Activated naive CD8-positive, alpha-beta T cell treated with anti-CD3 and anti-CD28 coated beads for 36 hours (primary cell): ENCODE data around the gene ZNF518A. TPM values are rescaled to one million over a fixed set of nuclear protein-coding genes. Genes with fewer than 3 reads are reported as not detected.

Experiments used
- DNase-seq: peaks from one replicate; pipeline ENCODE4 v3.0.0; 2021
- H3K27ac Mint-ChIP-seq: one replicate; pipeline ENCODE4 v1.8.0; 2022; ENCODE audit warnings: mild to moderate bottlenecking, moderate library complexity, mixed read lengths
- H3K27me3 Mint-ChIP-seq: one replicate; pipeline ENCODE4 v1.8.0; 2022; ENCODE audit warnings: mild to moderate bottlenecking, mixed read lengths
- H3K36me3 Mint-ChIP-seq: one replicate; pipeline ENCODE4 v1.8.0; 2021; ENCODE audit warnings: mild to moderate bottlenecking, mixed read lengths
- H3K4me1 Mint-ChIP-seq: one replicate; pipeline ENCODE4 v1.8.0; 2021; ENCODE audit warnings: mixed read lengths
- H3K4me3 Mint-ChIP-seq: one replicate; pipeline ENCODE4 v1.8.0; 2022; ENCODE audit warnings: mild to moderate bottlenecking, moderate library complexity, mixed read lengths
- H3K9me3 Mint-ChIP-seq: one replicate; pipeline ENCODE4 v1.8.0; 2022; ENCODE audit warnings: mixed read lengths
- total RNA-seq, 2 experiments: library from RNA; stranded (reverse); gene quantifications; one replicate each; pipeline ENCODE4 v1.2.3, GENCODE V29; 2021

The ZNF518A gene
- total RNA-seq = 10 to 100 TPM; 13.0 to 14.1 TPM

- Mint-ChIP-seq H3K27ac (peak within 1 kb of the TSS; percentile 99), H3K4me1 (peaks cover 14% of the 10 kb centered on the region), H3K9me3 (peaks cover 8% of the 10 kb centered on the region), H3K36me3 (peaks cover 16% of the 10 kb centered on the region), H3K4me3 (peak within 1 kb of the TSS; percentile 87), H3K27me3 (peaks cover 47% of the 10 kb centered on the region)
- peak; percentile 88 for DNase-seq
Observed at GRCh38 chr10:96129387-96130325, at the start of gene ZNF518A. TSS of gene ZNF518A (plus strand) at chr10:96130297. CDS start at chr10:96156323, 26,026 bp downstream.

- Mint-ChIP-seq H3K27ac (no peak overlapping the region), H3K4me3 (no peak overlapping the region), H3K4me1 (peaks cover 3% of the 10 kb centered on the region), H3K27me3 (no peaks in the 10 kb centered on the region), H3K36me3 (peaks cover 18% of the 10 kb centered on the region), H3K9me3 (no peaks in the 10 kb centered on the region)
- no peak for DNase-seq
Observed at GRCh38 chr10:96082153-96082552, 47.9 kb upstream of the ZNF518A start.

- H3K4me3 Mint-ChIP-seq = no peak overlapping the region
- H3K27me3 Mint-ChIP-seq = no peaks in the 10 kb centered on the region
- DNase-seq = no peak
- H3K27ac Mint-ChIP-seq = no peak overlapping the region
- H3K36me3 Mint-ChIP-seq = peaks cover 24% of the 10 kb centered on the region
- no peaks in the 10 kb centered on the region for H3K9me3 Mint-ChIP-seq
- H3K4me1 Mint-ChIP-seq = peaks cover 3% of the 10 kb centered on the region
Observed at GRCh38 chr10:96082748-96083147, 47.3 kb upstream of the ZNF518A start.

- H3K27ac Mint-ChIP-seq = no peak overlapping the region
- peak overlapping the region; percentile 91 for H3K4me3 Mint-ChIP-seq
- peaks cover 8% of the 10 kb centered on the region for H3K4me1 Mint-ChIP-seq
- peaks cover 20% of the 10 kb centered on the region for H3K36me3 Mint-ChIP-seq
- peaks cover 3% of the 10 kb centered on the region for H3K9me3 Mint-ChIP-seq
- peaks cover 21% of the 10 kb centered on the region for H3K27me3 Mint-ChIP-seq
- no peak for DNase-seq
Observed at GRCh38 chr10:96089116-96089515, 41.0 kb upstream of the ZNF518A start.

GRCh38 chr10:96089670-96090462 is 40.2 kb upstream of the ZNF518A start:
- Mint-ChIP-seq H3K27ac (peak overlapping the region; percentile 96), H3K36me3 (peaks cover 17% of the 10 kb centered on the region), H3K9me3 (peaks cover 3% of the 10 kb centered on the region), H3K4me1 (peaks cover 8% of the 10 kb centered on the region), H3K27me3 (peaks cover 26% of the 10 kb centered on the region), H3K4me3 (peak overlapping the region; percentile 91)
- DNase-seq = peak; percentile 94

- Mint-ChIP-seq H3K36me3 (peaks cover 17% of the 10 kb centered on the region), H3K27me3 (peaks cover 32% of the 10 kb centered on the region), H3K27ac (peak overlapping the region; percentile 96), H3K9me3 (peaks cover 3% of the 10 kb centered on the region), H3K4me1 (peaks cover 8% of the 10 kb centered on the region), H3K4me3 (peak overlapping the region; percentile 91)
- DNase-seq = no peak
Observed at GRCh38 chr10:96090463-96090800, 39.7 kb upstream of the ZNF518A start.

- Mint-ChIP-seq H3K4me3 (no peak overlapping the region), H3K4me1 (peaks cover 8% of the 10 kb centered on the region), H3K27ac (no peak overlapping the region), H3K9me3 (peaks cover 3% of the 10 kb centered on the region), H3K36me3 (peaks cover 10% of the 10 kb centered on the region), H3K27me3 (peaks cover 57% of the 10 kb centered on the region)
- DNase-seq = no peak
Observed at GRCh38 chr10:96092999-96093767, 36.9 kb upstream of the ZNF518A start.

GRCh38 chr10:96093948-96094347 is 36.1 kb upstream of the ZNF518A start:
- no peak overlapping the region for H3K4me3 Mint-ChIP-seq
- no peak for DNase-seq
- H3K36me3 Mint-ChIP-seq = peaks cover 10% of the 10 kb centered on the region
- H3K27ac Mint-ChIP-seq = no peak overlapping the region
- H3K27me3 Mint-ChIP-seq = peaks cover 65% of the 10 kb centered on the region
- H3K9me3 Mint-ChIP-seq = peaks cover 3% of the 10 kb centered on the region
- H3K4me1 Mint-ChIP-seq = peaks cover 6% of the 10 kb centered on the region

GRCh38 chr10:96096958-96097357 is 33.1 kb upstream of the ZNF518A start:
- Mint-ChIP-seq H3K9me3 (peaks cover 2% of the 10 kb centered on the region), H3K27me3 (peaks cover 89% of the 10 kb centered on the region), H3K27ac (no peak overlapping the region), H3K4me1 (no peaks in the 10 kb centered on the region), H3K36me3 (peaks cover 2% of the 10 kb centered on the region), H3K4me3 (no peak overlapping the region)
- no peak for DNase-seq

GRCh38 chr10:96097865-96098264 is 32.2 kb upstream of the ZNF518A start:
- no peaks in the 10 kb centered on the region for H3K36me3 Mint-ChIP-seq
- H3K4me1 Mint-ChIP-seq = no peaks in the 10 kb centered on the region
- no peak overlapping the region for H3K4me3 Mint-ChIP-seq
- H3K27me3 Mint-ChIP-seq = peaks cover 88% of the 10 kb centered on the region
- no peaks in the 10 kb centered on the region for H3K9me3 Mint-ChIP-seq
- H3K27ac Mint-ChIP-seq = no peak overlapping the region
- no peak for DNase-seq

- H3K27ac Mint-ChIP-seq = no peak overlapping the region
- H3K27me3 Mint-ChIP-seq = peaks cover 78% of the 10 kb centered on the region
- H3K4me1 Mint-ChIP-seq = peaks cover 5% of the 10 kb centered on the region
- peaks cover 6% of the 10 kb centered on the region for H3K9me3 Mint-ChIP-seq
- no peaks in the 10 kb centered on the region for H3K36me3 Mint-ChIP-seq
- no peak for DNase-seq
- no peak overlapping the region for H3K4me3 Mint-ChIP-seq
Observed at GRCh38 chr10:96107623-96108038, 22.5 kb upstream of the ZNF518A start.

- Mint-ChIP-seq H3K36me3 (no peaks in the 10 kb centered on the region), H3K4me1 (peaks cover 5% of the 10 kb centered on the region), H3K9me3 (peaks cover 6% of the 10 kb centered on the region), H3K27ac (no peak overlapping the region), H3K4me3 (no peak overlapping the region), H3K27me3 (peaks cover 85% of the 10 kb centered on the region)
- DNase-seq = no peak
Observed at GRCh38 chr10:96112531-96112930, 17.6 kb upstream of the ZNF518A start.

- Mint-ChIP-seq H3K27me3 (peaks cover 76% of the 10 kb centered on the region), H3K4me1 (no peaks in the 10 kb centered on the region), H3K4me3 (no peak overlapping the region), H3K9me3 (no peaks in the 10 kb centered on the region), H3K27ac (no peak overlapping the region), H3K36me3 (no peaks in the 10 kb centered on the region)
- no peak for DNase-seq
Observed at GRCh38 chr10:96118604-96119450, 11.3 kb upstream of the ZNF518A start.

- Mint-ChIP-seq H3K4me3 (no peak overlapping the region), H3K4me1 (no peaks in the 10 kb centered on the region), H3K36me3 (no peaks in the 10 kb centered on the region), H3K27ac (no peak overlapping the region), H3K9me3 (no peaks in the 10 kb centered on the region), H3K27me3 (peaks cover 84% of the 10 kb centered on the region)
- no peak for DNase-seq
Observed at GRCh38 chr10:96122824-96123223, 7.3 kb upstream of the ZNF518A start.
